SK-N-SH treated with all-trans-retinoic acid at 6 μM for 48 hours (cell line): ENCODE data around the gene SLC45A1.

ENCODE experiments used
- ATAC-seq: fragments of 200-7000 bp; cut with Tn5 transposase; 3 replicates; pipeline ENCODE4 v1.9.1; 2020; ENCODE audit warnings: mild to moderate bottlenecking, moderate library complexity
- BACH2 ChIP-seq: fragments of 250-450 bp; sonication (Bioruptor Pico); IDR thresholded peaks from 2 replicates; pipeline ENCODE4 v1.9.0; 2021; ENCODE audit warnings: mild to moderate bottlenecking, borderline replicate concordance
- CSDC2 ChIP-seq: fragments of 250-450 bp; sonication (Bioruptor Pico); IDR thresholded peaks from 2 replicates; pipeline ENCODE4 v1.5.0; 2020; ENCODE audit warnings: mild to moderate bottlenecking, moderate library complexity
- ESRRG ChIP-seq: fragments of 250-450 bp; sonication (Bioruptor Pico); IDR thresholded peaks from 2 replicates; pipeline ENCODE4 v1.6.1; 2021; ENCODE audit warnings: mild to moderate bottlenecking
- GLIS3 ChIP-seq: fragments of 250-450 bp; sonication (Bioruptor Pico); IDR thresholded peaks from 2 replicates; pipeline ENCODE4 v1.5.0; 2020; ENCODE audit warnings: mild to moderate bottlenecking, moderate library complexity
- ISL1 ChIP-seq: fragments of 250-450 bp; sonication (Bioruptor Pico); IDR thresholded peaks from 2 replicates; pipeline ENCODE4 v2.1.2; 2022; ENCODE audit warnings: mild to moderate bottlenecking, moderate library complexity
- OSR1 ChIP-seq: fragments of 250-450 bp; sonication (Bioruptor Pico); IDR thresholded peaks from 2 replicates; pipeline ENCODE4 v1.8.0; 2022; ENCODE audit warnings: moderate library complexity, mild to moderate bottlenecking, inconsistent platforms
- PPARA ChIP-seq: fragments of 250-450 bp; sonication (Bioruptor Pico); IDR thresholded peaks from 2 replicates; pipeline ENCODE4 v1.5.0; 2020; ENCODE audit warnings: mild to moderate bottlenecking, borderline replicate concordance
- RARB ChIP-seq: fragments of 250-450 bp; sonication (Bioruptor Pico); IDR thresholded peaks from 2 replicates; pipeline ENCODE4 v1.8.0; 2021; ENCODE audit warnings: mild to moderate bottlenecking, moderate library complexity
- SNAI2 ChIP-seq: fragments of 250-450 bp; sonication (Bioruptor Pico); IDR thresholded peaks from 2 replicates; pipeline ENCODE4 v1.5.0; 2020; ENCODE audit warnings: mild to moderate bottlenecking, moderate library complexity
- TCF4 ChIP-seq: fragments of 250-450 bp; sonication (Bioruptor Pico); IDR thresholded peaks from 2 replicates; pipeline ENCODE4 v1.8.0; 2021; ENCODE audit warnings: mild to moderate bottlenecking, moderate library complexity, borderline replicate concordance
- TOX ChIP-seq: fragments of 250-450 bp; sonication (Bioruptor Pico); IDR thresholded peaks from 2 replicates; pipeline ENCODE4 v1.8.0; 2021; ENCODE audit warnings: mild to moderate bottlenecking, moderate library complexity, borderline replicate concordance
- ZFP3 ChIP-seq: fragments of 250-450 bp; sonication (Bioruptor Pico); IDR thresholded peaks from 2 replicates; pipeline ENCODE4 v1.5.0; 2020; ENCODE audit warnings: mild to moderate bottlenecking, moderate library complexity
- ZFP30 ChIP-seq: fragments of 450-650 bp; formaldehyde crosslinking; IDR thresholded peaks from 2 replicates; pipeline ENCODE4 v1.5.0; 2022; ENCODE audit warnings: mild to moderate bottlenecking, moderate library complexity
- ZNF565 ChIP-seq: fragments of 450-650 bp; formaldehyde crosslinking; conservative IDR thresholded peaks from 2 replicates; pipeline ENCODE4 v1.5.0; 2020; ENCODE audit warnings: low read depth, mild to moderate bottlenecking, moderate library complexity
- ZNF70 ChIP-seq: fragments of 450-650 bp; formaldehyde crosslinking; IDR thresholded peaks from 2 replicates; pipeline ENCODE4 v1.5.0; 2020; ENCODE audit warnings: mild to moderate bottlenecking, moderate library complexity
- ZNF8 ChIP-seq: fragments of 450-650 bp; formaldehyde crosslinking; IDR thresholded peaks from 2 replicates; pipeline ENCODE4 v1.5.0; 2020; ENCODE audit warnings: mild to moderate bottlenecking, moderate library complexity
- TF ChIP-seq, protein P1 (sequence below): fragments of 250-450 bp; sonication (Bioruptor Pico); IDR thresholded peaks from 2 replicates; pipeline ENCODE4 v1.5.1; 2020; ENCODE audit warnings: low read depth, mild to moderate bottlenecking, moderate library complexity
- TF ChIP-seq, protein P2 (sequence below): fragments of 250-450 bp; sonication (Bioruptor Pico); IDR thresholded peaks from 2 replicates; pipeline ENCODE4 v1.5.1; 2021; ENCODE audit warnings: mild to moderate bottlenecking, moderate library complexity
- TF ChIP-seq, protein P3 (sequence below): fragments of 250-450 bp; sonication (Bioruptor Pico); IDR thresholded peaks from 2 replicates; pipeline ENCODE4 v1.5.0; 2020; ENCODE audit warnings: mild to moderate bottlenecking, moderate library complexity
- TF ChIP-seq, protein P4 (sequence below): fragments of 250-450 bp; sonication (Bioruptor Pico); IDR thresholded peaks from 2 replicates; pipeline ENCODE4 v1.8.0; 2021; ENCODE audit warnings: low read depth, mild to moderate bottlenecking, moderate library complexity, borderline replicate concordance

SLC45A1 gene

DNA sequence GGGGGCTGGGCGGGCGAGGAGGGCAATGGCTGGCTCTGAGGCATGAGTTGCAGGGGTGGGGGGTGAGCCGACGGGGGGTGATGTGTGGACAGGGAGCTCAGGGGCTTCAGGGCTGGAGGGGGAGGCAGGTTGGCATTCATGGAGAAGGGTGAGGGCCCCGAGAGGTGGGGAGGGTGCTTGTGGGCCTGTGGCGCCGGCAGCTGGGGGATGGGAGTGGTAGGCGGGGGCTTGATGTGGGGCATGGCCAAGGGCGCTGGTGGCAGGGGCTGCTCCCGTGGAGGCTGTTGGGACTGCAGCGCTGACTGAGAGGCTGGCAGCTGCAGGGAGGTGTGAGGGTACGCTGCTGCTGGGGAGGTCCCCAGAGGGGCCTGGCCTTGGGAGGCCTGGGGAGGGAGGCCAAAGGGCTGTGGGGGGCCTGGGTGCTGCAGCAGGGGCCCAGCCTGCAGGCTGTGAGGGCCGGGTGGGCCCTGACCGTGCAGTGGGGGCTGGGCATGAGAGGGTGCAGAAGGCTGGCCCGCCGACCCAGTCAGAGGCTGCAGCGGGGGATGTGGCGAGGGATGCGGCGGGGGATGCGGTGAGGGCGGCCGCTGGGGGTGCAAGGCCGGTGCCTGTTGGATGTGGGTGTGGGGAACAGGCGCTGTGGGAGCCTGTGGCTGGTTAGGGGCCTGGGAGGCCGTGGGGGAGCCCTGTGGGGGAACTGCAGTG is 42.7 kb downstream of the SLC45A1 start (continued):
- TF ChIP-seq ZNF565 (CRISPR knock-in tag), result no peak

DNA sequence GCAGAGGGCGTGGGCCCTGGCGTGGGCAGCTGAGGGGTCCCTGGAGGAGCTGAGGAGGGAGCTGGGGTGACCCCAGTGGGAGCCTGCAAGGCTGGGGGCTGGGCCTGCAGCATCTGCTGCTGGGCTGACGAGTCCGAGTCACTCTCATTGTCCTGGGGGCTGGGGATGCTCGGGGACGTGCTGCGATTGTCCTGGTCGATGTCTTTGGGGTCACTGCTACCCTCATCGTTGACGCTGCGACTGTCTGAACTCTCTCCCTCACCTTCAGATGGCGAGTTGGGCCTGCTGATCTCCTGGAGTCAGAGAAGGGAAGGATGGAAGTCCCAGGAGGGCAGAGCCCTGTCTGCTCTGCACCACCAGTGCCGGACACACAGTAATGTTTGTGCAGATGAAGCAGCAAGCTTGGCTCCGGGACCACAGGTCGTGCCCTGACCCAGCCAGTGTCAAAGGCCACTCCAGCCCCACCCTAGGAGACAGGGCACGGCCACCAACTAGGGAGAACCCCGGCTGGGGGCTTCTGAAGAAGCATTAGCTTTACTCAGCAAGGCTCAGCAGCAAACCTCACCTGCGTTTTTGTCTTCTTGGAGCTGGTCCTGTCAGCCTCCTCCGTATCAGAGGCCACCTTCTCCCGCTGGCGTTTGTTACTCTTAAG is 43.4 kb downstream of the SLC45A1 start:
- ATAC-seq, result no peak
- TF ChIP-seq ZFP30 (CRISPR knock-in tag) (no peak), ISL1 (CRISPR knock-in tag) (no peak), ZNF70 (CRISPR knock-in tag) (no peak), CSDC2 (CRISPR knock-in tag) (no peak), GLIS3 (CRISPR knock-in tag) (no peak), ESRRG (CRISPR knock-in tag) (no peak), BACH2 (CRISPR knock-in tag) (no peak), SNAI2 (CRISPR knock-in tag) (no peak), TOX (CRISPR knock-in tag) (no peak), ZNF565 (CRISPR knock-in tag) (no peak), ZNF8 (CRISPR knock-in tag) (no peak), TCF4 (CRISPR knock-in tag) (no peak), RARB (no peak), OSR1 (CRISPR knock-in tag) (no peak)
- TF ChIP-seq, protein P1, sequence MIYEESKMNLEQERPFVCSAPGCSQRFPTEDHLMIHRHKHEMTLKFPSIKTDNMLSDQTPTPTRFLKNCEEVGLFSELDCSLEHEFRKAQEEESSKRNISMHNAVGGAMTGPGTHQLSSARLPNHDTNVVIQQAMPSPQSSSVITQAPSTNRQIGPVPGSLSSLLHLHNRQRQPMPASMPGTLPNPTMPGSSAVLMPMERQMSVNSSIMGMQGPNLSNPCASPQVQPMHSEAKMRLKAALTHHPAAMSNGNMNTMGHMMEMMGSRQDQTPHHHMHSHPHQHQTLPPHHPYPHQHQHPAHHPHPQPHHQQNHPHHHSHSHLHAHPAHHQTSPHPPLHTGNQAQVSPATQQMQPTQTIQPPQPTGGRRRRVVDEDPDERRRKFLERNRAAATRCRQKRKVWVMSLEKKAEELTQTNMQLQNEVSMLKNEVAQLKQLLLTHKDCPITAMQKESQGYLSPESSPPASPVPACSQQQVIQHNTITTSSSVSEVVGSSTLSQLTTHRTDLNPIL (CRISPR knock-in tag), result no peak
- TF ChIP-seq, protein P2, sequence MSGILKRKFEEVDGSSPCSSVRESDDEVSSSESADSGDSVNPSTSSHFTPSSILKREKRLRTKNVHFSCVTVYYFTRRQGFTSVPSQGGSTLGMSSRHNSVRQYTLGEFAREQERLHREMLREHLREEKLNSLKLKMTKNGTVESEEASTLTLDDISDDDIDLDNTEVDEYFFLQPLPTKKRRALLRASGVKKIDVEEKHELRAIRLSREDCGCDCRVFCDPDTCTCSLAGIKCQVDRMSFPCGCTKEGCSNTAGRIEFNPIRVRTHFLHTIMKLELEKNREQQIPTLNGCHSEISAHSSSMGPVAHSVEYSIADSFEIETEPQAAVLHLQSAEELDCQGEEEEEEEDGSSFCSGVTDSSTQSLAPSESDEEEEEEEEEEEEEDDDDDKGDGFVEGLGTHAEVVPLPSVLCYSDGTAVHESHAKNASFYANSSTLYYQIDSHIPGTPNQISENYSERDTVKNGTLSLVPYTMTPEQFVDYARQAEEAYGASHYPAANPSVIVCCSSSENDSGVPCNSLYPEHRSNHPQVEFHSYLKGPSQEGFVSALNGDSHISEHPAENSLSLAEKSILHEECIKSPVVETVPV (CRISPR knock-in tag), result no peak

DNA sequence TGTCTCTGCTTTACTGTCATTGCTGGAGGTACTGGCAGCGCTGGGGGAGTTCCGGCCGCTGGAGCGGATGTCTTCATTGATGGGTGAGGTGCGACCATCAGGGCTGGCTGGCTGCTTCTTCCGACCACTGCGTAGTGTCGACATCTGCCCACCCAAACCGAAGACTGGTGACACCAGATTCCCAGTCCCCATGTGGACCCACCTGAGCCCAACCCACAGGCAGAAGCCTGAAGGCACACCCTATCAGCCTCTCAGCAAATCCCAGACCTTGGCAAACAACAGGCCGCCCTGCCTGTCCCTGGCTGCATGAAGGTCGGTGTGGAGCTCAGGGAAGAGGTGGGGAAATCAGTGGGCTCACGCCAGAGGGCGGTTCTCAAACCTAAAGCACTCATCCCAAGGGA is 44.8 kb downstream of the SLC45A1 start:
- TF ChIP-seq, protein P3, sequence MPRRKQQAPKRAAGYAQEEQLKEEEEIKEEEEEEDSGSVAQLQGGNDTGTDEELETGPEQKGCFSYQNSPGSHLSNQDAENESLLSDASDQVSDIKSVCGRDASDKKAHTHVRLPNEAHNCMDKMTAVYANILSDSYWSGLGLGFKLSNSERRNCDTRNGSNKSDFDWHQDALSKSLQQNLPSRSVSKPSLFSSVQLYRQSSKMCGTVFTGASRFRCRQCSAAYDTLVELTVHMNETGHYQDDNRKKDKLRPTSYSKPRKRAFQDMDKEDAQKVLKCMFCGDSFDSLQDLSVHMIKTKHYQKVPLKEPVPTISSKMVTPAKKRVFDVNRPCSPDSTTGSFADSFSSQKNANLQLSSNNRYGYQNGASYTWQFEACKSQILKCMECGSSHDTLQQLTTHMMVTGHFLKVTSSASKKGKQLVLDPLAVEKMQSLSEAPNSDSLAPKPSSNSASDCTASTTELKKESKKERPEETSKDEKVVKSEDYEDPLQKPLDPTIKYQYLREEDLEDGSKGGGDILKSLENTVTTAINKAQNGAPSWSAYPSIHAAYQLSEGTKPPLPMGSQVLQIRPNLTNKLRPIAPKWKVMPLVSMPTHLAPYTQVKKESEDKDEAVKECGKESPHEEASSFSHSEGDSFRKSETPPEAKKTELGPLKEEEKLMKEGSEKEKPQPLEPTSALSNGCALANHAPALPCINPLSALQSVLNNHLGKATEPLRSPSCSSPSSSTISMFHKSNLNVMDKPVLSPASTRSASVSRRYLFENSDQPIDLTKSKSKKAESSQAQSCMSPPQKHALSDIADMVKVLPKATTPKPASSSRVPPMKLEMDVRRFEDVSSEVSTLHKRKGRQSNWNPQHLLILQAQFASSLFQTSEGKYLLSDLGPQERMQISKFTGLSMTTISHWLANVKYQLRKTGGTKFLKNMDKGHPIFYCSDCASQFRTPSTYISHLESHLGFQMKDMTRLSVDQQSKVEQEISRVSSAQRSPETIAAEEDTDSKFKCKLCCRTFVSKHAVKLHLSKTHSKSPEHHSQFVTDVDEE (CRISPR knock-in tag), result no peak
- no peak for TF ChIP-seq PPARA
- TF ChIP-seq ISL1 (CRISPR knock-in tag), result no peak
- TF ChIP-seq OSR1 (CRISPR knock-in tag), result no peak
- no peak for TF ChIP-seq GLIS3 (CRISPR knock-in tag)

DNA sequence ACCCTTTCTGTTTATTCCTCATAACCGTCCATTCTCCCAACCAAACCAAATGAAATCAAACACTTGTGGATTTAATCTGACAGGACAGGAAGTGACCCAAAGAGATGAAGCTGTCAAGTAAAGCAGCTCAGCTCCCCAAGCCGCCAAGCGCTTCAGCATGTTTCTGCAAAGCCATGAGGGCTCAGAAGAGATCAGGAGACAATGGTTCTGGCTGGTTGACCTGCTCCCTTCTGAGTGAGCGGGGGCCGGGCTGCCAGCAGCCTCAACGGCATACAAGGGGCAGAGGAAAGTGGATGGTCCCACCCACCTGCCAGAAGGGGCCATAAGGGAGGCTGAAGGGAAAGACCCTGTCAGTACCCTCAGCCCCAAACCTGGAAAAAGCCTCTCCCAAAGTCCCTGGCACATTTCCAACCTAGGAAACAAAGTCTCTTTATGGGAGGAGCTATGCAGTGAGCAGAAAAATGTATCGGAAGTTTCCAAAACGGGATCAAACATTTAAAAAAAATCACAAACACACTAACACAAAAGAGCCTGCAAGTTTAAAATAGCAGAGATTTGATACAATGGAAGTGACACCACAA is 45.4 kb downstream of the SLC45A1 start:
- no peak for ATAC-seq
- TF ChIP-seq SNAI2 (CRISPR knock-in tag), result no peak
- no peak for TF ChIP-seq ZNF8 (CRISPR knock-in tag)

More for the DNA sequence above, 44.8 kb downstream of the SLC45A1 start:
- ATAC-seq, result no peak

DNA sequence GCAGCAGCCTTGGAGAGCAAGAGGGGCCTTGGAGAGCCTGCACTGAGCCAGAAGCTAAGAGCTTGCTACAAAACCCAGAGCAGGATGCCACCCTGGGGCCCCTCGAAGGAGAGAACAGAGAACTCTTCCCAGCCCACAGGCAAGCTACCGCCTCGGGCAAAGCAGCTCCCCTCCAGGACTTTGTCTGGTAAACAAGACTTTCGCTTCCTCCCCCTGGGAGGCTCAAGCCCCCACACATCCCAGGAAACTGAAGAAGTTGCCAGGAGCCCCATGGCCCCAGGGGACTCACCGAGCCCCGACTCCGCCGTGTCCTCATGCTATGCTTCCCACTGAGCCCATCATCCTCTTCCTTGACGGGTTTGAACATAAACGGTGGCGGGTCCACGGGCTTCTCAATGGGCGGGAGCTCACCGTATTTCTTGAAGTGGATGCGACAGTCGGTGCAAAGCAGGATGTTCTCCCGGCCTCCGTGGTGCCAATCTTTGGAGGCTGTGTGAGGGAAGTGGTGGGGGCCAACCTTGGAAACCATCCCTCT is 45.9 kb downstream of the SLC45A1 start:
- no peak for TF ChIP-seq ESRRG (CRISPR knock-in tag)
- no peak for TF ChIP-seq ZFP30 (CRISPR knock-in tag)
- TF ChIP-seq SNAI2 (CRISPR knock-in tag), result no peak
- TF ChIP-seq TCF4 (CRISPR knock-in tag), result no peak
- TF ChIP-seq ZNF565 (CRISPR knock-in tag), result no peak
- no peak for TF ChIP-seq ISL1 (CRISPR knock-in tag)
- no peak for TF ChIP-seq TOX (CRISPR knock-in tag)
- TF ChIP-seq ZFP3, result no peak
- no peak for TF ChIP-seq BACH2 (CRISPR knock-in tag)
- TF ChIP-seq, protein P1 (CRISPR knock-in tag), result no peak
- TF ChIP-seq GLIS3 (CRISPR knock-in tag), result no peak
- TF ChIP-seq, protein P4, sequence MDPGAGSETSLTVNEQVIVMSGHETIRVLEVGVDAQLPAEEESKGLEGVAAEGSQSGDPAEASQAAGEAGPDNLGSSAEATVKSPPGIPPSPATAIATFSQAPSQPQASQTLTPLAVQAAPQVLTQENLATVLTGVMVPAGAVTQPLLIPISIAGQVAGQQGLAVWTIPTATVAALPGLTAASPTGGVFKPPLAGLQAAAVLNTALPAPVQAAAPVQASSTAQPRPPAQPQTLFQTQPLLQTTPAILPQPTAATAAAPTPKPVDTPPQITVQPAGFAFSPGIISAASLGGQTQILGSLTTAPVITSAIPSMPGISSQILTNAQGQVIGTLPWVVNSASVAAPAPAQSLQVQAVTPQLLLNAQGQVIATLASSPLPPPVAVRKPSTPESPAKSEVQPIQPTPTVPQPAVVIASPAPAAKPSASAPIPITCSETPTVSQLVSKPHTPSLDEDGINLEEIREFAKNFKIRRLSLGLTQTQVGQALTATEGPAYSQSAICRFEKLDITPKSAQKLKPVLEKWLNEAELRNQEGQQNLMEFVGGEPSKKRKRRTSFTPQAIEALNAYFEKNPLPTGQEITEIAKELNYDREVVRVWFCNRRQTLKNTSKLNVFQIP (CRISPR knock-in tag), result no peak
- no peak for TF ChIP-seq CSDC2 (CRISPR knock-in tag)
- TF ChIP-seq ZNF70 (CRISPR knock-in tag), result no peak
- TF ChIP-seq, all 23 proteins: peak for 0
- no peak for ATAC-seq
